MM.1S (cell line): ENCODE measurements around the gene FBXL5.
"Not testable (repeated sequence)": the region's sequence is repeated elsewhere in the genome, so short reads cannot be mapped to it uniquely, and the experiment has no call there.

Source experiments
- DNase-seq: peaks from one replicate; pipeline ENCODE4 v3.0.0-alpha.2; 2015
- H2AFZ ChIP-seq: fragments of 300-600 bp; sonication (generic); 2 replicates; pipeline ENCODE4 v1.6.0; 2016; ENCODE audit warnings: antibody characterized with exemption, low read length
- H3F3A ChIP-seq: fragments of 300-600 bp; sonication (generic); 2 replicates; pipeline ENCODE4 v1.6.1; 2016; ENCODE audit warnings: mild to moderate bottlenecking, antibody characterized with exemption, low read length, moderate library complexity, mixed read lengths; ENCODE audit not compliant: insufficient read depth
- H3K27ac ChIP-seq: fragments of 300-600 bp; sonication (generic); 2 replicates; pipeline ENCODE4 v1.5.1; 2016; ENCODE audit warnings: mild to moderate bottlenecking, low read length
- H3K27me3 ChIP-seq: fragments of 300-600 bp; sonication (generic); replicated peaks from 2 replicates; pipeline ENCODE4 v1.6.0; 2016; ENCODE audit warnings: low read length; ENCODE audit not compliant: insufficient read depth
- H3K36me3 ChIP-seq: fragments of 300-600 bp; sonication (generic); replicated peaks from 2 replicates; pipeline ENCODE4 v1.6.1; 2016; ENCODE audit warnings: mild to moderate bottlenecking, low read length, mixed read lengths; ENCODE audit not compliant: insufficient read depth
- H3K4me1 ChIP-seq: fragments of 300-600 bp; sonication (generic); 2 replicates; pipeline ENCODE4 v1.6.1; 2016; ENCODE audit warnings: low read length, mixed read lengths
- H3K4me2 ChIP-seq: fragments of 300-600 bp; sonication (generic); 2 replicates; pipeline ENCODE4 v1.6.0; 2016; ENCODE audit warnings: low read depth, low read length
- H3K4me3 ChIP-seq: fragments of 300-600 bp; sonication (generic); 2 replicates; pipeline ENCODE4 v1.5.1; 2016; ENCODE audit warnings: low read length, mixed read lengths
- H3K79me2 ChIP-seq: fragments of 300-600 bp; sonication (generic); 2 replicates; pipeline ENCODE4 v1.6.1; 2016; ENCODE audit warnings: mixed run types, low read length, mixed read lengths
- H3K9ac ChIP-seq: fragments of 300-600 bp; sonication (generic); 2 replicates; pipeline ENCODE4 v1.6.1; 2016; ENCODE audit warnings: low read length, mixed read lengths
- H3K9me2 ChIP-seq: fragments of 300-600 bp; sonication (generic); replicated peaks from 2 replicates; pipeline ENCODE4 v1.6.1; 2016; ENCODE audit warnings: mild to moderate bottlenecking, low read length, mixed read lengths; ENCODE audit not compliant: insufficient read depth
- H3K9me3 ChIP-seq: fragments of 300-600 bp; sonication (generic); replicated peaks from 2 replicates; pipeline ENCODE4 v1.6.1; 2016; ENCODE audit warnings: mild to moderate bottlenecking, low read length, mixed read lengths; ENCODE audit not compliant: insufficient read depth
- H4K20me1 ChIP-seq: fragments of 300-600 bp; sonication (generic); 2 replicates; pipeline ENCODE4 v1.6.1; 2016; ENCODE audit warnings: mild to moderate bottlenecking, low read length, moderate library complexity, mixed read lengths; ENCODE audit not compliant: insufficient read depth
- EZH2 ChIP-seq: fragments of 300-600 bp; sonication (generic); optimal IDR thresholded peaks from 2 replicates; pipeline ENCODE3; 2017; ENCODE audit warnings: low read depth, mild to moderate bottlenecking, antibody characterized with exemption, low read length, mixed read lengths
- EZH2phosphoT487 ChIP-seq: fragments of 300-600 bp; sonication (generic); IDR thresholded peaks from 2 replicates; pipeline ENCODE4 v1.6.1; 2018; ENCODE audit warnings: antibody characterized with exemption, low read length
- TF ChIP-seq, protein P1 (sequence below): fragments of 300-600 bp; sonication (generic); IDR thresholded peaks from 2 replicates; pipeline ENCODE4 v1.5.1; 2016; ENCODE audit warnings: antibody characterized with exemption, low read length, mixed read lengths

FBXL5 gene

DNA sequence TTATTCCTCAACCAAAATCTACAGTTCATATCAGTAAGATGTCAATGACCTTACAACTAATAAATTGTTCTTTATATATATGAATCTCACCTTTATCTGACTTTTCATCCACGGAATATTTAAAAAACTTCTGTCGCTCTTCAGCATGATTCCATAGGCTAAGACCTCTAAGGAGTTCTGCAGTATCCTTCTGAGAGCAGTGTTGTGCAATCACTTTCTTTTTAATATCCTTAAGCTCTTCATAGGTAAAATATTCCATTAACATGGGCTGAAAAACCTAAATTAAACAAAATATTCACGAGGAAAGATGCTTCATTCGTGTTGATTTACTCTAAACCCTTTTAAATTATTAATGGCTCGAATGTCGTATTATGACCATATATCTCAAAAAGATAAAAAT, 16.7 kb downstream of the FBXL5 start:
- no peak overlapping the region for H3K27ac ChIP-seq
- no peak overlapping the region for H2AFZ ChIP-seq
- TF ChIP-seq EZH2phosphoT487 (no peak), EZH2 (no peak)
- TF ChIP-seq, protein P1, sequence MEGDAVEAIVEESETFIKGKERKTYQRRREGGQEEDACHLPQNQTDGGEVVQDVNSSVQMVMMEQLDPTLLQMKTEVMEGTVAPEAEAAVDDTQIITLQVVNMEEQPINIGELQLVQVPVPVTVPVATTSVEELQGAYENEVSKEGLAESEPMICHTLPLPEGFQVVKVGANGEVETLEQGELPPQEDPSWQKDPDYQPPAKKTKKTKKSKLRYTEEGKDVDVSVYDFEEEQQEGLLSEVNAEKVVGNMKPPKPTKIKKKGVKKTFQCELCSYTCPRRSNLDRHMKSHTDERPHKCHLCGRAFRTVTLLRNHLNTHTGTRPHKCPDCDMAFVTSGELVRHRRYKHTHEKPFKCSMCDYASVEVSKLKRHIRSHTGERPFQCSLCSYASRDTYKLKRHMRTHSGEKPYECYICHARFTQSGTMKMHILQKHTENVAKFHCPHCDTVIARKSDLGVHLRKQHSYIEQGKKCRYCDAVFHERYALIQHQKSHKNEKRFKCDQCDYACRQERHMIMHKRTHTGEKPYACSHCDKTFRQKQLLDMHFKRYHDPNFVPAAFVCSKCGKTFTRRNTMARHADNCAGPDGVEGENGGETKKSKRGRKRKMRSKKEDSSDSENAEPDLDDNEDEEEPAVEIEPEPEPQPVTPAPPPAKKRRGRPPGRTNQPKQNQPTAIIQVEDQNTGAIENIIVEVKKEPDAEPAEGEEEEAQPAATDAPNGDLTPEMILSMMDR = no peak
- no peaks in the 10 kb centered on the region for H3K9me2 ChIP-seq
- H3K36me3 ChIP-seq = peaks cover 5% of the 10 kb centered on the region; the same call in 1 of the 2 replicates
- H3F3A ChIP-seq = no peaks in the 10 kb centered on the region
- H3K79me2 ChIP-seq = no peaks in the 10 kb centered on the region
- DNase-seq = no peak
- no peaks in the 10 kb centered on the region for H3K27me3 ChIP-seq
- H3K9ac ChIP-seq = no peak overlapping the region
- H3K4me3 ChIP-seq = no peak overlapping the region
- H3K4me1 ChIP-seq = no peaks in the 10 kb centered on the region
- no peaks in the 10 kb centered on the region for H4K20me1 ChIP-seq
- H3K9me3 ChIP-seq = no peaks in the 10 kb centered on the region
- H3K4me2 ChIP-seq = no peak overlapping the region

DNA sequence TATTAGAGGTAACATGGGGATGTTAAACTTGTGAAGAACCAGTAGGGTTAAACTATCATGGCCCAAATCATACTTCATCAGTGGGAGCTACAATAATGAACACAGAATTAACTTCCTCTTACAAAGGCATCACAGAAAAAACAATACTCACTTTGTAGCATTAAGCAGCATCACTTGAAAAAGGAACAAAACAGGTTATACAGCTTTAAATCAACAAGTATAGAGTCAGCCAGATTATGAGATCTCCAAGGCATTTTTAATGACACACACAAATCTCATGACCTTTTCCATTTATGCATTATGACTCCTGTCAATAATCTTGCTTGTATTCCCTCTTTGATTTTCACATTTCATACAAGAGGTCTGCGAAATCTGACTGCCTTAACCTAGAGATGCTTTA, 18.3 kb downstream of the FBXL5 start:
- no peaks in the 10 kb centered on the region for H3K9me2 ChIP-seq
- H3F3A ChIP-seq = no peaks in the 10 kb centered on the region
- H3K27me3 ChIP-seq = no peaks in the 10 kb centered on the region
- no peaks in the 10 kb centered on the region for H3K4me1 ChIP-seq
- H3K4me3 ChIP-seq = no peak overlapping the region
- no peak overlapping the region for H3K4me2 ChIP-seq
- H3K79me2 ChIP-seq = no peaks in the 10 kb centered on the region
- H4K20me1 ChIP-seq = no peaks in the 10 kb centered on the region
- H3K27ac ChIP-seq = no peak overlapping the region
- peaks cover 5% of the 10 kb centered on the region; the same call in 1 of the 2 replicates for H3K36me3 ChIP-seq
- no peak overlapping the region for H2AFZ ChIP-seq
- H3K9me3 ChIP-seq = no peaks in the 10 kb centered on the region
- TF ChIP-seq EZH2phosphoT487 (no peak), EZH2 (no peak)
- TF ChIP-seq, protein P1 = no peak
- no peak for DNase-seq
- no peak overlapping the region for H3K9ac ChIP-seq

DNA sequence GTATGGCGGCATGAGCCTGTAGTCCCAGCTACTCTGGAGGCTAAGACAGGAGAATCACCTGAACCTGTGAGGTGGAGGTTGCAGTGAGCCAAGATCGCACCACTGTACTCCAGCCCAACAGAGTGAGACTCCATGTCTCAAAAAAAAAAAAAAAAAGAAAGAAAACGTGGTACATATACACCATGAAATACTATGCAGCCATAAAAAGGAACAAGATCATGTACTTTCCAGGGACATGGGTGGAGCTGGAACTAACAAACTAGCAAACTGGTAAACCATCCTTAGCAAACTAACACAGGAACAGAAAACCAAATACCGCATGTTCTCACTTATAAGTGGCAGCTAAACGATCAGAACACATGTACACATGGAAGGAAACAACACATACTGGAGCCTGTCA, 37.8 kb downstream of the FBXL5 start:
- H2AFZ ChIP-seq, H4K20me1 ChIP-seq, H3K9ac ChIP-seq, H3F3A ChIP-seq, H3K4me1 ChIP-seq, H3K9me2 ChIP-seq, H3K36me3 ChIP-seq, H3K4me2 ChIP-seq, H3K4me3 ChIP-seq, H3K9me3 ChIP-seq, H3K27ac ChIP-seq, DNase-seq, H3K27me3 ChIP-seq: not testable (repeated sequence)
- peaks cover 63% of the 10 kb centered on the region for H3K79me2 ChIP-seq

DNA sequence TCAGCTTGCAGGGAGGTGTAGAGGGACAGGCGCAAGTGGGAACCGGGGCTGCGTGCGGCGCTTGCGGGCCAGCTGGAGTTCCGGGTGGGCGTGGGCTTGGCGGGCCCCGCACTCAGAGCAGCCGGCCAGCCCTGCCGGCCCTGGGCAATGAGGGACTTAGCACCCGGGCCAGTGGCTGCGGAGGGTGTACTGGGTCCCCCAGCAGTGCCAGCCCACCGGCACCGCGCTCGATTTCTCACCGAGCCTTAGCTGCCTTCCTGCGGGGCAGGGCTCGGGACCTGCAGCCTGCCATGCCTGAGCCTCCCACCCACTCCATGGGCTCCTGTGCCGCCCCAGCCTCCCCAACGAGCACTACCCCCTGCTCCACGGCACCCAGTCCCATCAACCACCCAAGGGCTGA, 40.3 kb downstream of the FBXL5 start:
- H4K20me1 ChIP-seq, H2AFZ ChIP-seq, DNase-seq, H3K9ac ChIP-seq, H3K9me3 ChIP-seq, H3K4me1 ChIP-seq, H3K4me2 ChIP-seq, H3F3A ChIP-seq, H3K9me2 ChIP-seq, H3K4me3 ChIP-seq, H3K27me3 ChIP-seq, H3K36me3 ChIP-seq, H3K27ac ChIP-seq: not testable (repeated sequence)
- peaks cover 39% of the 10 kb centered on the region for H3K79me2 ChIP-seq
